Femur (tissue), 1 donor: ENCODE data around the gene TCOF1.
"Not testable (repeated sequence)": the region's sequence is repeated elsewhere in the genome, so short reads cannot be mapped to it uniquely, and the experiment has no call there.

Experiments
- DNase-seq: peaks from one replicate; pipeline ENCODE4 v3.0.0-alpha.2; 2017

TCOF1 gene

DNA sequence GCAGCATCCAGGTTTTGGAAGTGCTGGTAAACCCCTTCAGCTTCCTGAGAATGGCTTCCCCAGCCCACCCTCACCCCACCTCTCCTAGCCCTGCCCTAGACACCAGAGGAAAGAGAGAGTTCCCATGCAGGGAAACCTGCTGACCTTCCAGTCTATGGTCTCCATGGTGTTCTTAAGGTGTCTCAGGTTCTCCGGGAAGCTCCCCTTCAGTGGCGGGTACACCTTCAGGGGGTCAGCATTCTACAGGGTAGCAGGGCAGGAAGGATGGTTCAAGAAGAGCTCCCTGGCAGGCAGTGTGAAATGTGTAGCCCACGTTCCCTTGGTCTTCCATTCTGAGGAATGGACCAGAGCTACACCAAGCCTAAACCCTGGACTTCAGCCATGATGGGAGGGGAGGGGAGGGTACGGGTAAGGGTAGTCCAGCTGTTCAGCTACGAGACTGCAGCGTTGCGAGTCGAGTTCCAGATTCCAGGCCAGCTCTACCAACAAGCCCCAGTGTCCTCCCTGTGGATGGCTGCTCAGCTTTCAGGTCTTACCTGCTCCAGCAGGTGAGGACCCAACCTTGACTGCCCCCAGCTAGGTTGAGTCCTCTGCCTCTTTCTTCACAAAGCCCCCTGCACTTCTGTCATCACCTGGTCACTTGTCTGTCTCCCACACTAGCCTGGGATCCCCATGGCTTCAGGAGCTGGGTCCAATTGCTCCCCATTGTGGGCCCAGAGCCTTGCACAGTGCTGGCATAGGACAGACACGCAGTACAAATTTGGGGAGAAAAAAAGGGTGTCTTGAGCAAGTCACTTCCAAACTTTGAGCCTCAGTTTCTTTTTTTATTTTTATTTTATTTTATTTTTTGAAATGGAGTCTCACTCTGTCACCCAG is 47.7 kb downstream of the TCOF1 start:
- peak; percentile 19 for DNase-seq

DNA sequence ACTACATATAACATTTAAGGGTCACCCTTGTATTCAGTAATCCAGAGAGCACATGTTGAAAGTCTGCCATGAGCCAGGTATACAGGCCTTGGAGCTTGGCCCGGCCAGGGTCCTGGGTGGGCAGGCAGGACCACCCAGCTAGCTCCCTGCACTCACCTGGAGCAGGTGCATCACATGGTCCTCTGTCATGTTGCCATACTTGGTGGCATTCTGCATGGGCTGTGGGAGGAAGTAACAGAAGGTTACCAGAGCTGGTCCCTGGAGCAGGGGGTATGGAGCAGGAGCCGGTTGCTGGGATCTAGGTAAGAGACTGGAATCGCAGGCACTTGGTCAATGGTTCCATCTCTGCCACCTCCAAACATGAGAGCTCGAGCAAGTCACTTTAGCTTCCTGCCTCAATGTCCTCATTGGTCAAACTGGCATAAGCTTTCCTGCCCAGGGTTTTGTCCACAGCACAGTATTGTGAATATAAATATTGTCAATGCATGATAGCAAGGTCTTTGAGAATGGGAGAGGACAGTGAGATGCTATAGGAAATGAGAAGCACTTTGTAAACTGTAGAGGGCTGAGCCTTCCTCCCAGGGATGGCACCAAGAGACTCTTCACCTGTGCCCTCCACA is 48.7 kb downstream of the TCOF1 start:
- no peak for DNase-seq

DNA sequence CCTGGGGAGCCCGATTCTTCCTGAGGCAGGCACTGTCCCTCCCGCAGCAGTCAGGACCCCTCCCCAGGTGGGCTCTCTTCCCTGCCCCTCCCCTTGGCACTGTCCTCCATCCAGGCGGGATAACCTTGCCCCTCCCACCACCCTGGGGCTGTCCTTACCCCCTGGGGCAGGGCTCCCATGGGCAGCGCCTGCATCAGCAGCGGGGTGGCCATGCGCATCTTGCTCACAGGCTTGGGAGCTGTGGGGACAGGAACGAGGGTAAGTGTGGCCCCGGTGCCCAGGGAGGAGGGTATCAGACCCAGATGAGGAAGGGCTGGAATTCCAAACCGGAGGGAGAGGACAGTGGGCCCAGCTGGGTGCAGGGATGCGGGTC is 49.2 kb downstream of the TCOF1 start:
- DNase-seq = no peak

DNA sequence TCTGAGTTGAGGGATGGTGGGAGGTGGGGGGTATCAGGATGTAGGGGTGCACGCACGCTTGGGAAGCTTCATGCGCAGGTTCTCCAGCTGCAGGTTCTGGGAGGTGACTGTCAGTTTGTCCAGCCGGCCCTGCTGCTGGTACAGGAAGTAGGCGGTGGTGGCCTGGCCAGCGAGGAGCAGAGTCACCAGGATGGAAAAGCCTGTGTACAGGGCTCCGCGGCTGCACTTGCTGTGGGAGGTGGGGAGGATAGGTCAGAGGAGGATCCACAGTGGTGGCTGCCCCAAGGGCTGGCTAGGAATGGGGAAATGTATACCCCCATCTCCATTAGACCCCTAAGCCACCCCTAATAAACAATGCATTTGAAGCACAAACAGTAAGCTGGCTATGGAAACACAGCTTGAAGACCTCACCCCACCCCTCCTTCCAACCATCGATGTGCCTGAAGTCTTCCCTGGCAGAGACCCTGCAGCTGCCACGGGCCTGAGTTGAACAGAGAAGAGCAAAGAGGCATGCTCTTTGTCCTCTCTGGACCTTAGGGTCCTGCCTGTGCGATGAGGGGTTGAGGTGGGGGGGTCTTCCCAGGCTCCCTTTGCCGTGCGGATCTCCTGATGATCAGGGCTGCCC is 49.7 kb downstream of the TCOF1 start:
- DNase-seq = no peak

- peak; percentile 16 for DNase-seq
These were observed 50.9 kb downstream of the TCOF1 start for GRCh38 chr5:150408231-150408943.

GRCh38 chr5:150409638-150410523 is 52.4 kb downstream of the TCOF1 start:
- DNase-seq = peak; percentile 90

DNA sequence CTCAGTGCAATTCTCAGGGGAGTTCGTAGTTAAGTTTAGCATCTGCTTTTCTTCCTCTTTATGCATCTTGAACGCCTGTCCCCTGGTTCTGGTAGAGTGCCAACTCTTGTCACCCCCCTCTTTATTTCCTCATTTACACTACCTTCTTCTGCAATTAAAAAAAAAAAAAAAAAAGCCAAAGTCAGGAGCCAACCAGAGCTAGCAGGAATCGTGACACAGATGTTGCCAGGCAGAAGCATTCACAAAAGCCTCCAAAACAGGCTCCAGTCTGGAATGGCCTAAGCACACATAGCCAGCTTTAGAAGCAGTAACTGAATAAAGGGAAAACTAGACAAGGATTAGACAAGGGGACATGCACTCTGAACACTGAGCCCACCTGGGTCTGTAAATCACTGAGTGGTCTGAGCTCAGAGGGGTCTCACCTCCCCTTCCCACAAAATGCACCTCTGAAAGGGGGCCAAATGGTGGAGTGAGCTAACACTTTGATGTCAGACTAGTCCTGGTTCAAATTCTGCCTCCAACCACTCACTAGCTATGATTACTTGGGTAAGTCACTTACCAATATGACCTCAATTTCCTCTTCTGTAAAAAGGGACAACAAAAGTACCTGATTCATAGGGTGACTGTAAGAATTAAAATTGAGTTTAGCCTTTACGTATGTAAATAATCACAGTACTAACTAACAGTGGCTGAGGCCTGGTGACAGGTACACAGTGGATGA is 53.2 kb downstream of the TCOF1 start:
- peak; percentile 83 for DNase-seq

DNA sequence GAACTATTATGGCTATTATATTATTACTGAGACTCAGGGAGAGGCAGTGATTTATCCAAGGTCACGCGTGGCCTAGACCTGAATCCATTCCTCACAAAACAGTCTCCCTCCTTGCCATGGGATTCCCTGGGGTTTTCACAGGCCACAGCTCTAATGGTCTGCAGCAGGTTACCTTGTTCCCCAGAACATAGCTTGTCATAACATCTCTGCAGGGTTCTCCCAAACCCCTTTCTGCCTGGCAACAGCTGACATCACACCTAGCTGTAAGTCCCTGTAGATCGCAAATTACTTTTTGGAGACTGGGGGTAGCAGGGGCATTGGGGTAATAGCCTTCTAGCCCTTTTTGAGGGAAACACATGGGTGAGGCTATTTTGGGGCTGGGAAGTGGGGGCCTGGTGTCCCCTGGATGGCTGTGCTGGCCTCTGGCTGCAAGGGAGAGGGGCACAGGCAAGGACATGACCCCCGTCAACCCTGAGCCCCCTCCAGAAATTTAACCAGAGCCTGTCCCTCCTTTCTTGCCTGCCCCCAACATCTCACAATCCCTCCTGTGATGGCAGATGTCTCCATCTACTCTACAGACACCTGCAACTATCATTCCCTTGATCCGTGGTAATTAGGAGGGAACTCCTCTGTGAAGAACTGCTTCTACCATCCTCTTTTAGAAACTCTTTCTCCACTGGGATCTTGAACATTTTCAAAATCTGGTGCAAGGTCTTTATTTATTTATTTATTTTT is 53.9 kb downstream of the TCOF1 start:
- DNase-seq = no peak

DNA sequence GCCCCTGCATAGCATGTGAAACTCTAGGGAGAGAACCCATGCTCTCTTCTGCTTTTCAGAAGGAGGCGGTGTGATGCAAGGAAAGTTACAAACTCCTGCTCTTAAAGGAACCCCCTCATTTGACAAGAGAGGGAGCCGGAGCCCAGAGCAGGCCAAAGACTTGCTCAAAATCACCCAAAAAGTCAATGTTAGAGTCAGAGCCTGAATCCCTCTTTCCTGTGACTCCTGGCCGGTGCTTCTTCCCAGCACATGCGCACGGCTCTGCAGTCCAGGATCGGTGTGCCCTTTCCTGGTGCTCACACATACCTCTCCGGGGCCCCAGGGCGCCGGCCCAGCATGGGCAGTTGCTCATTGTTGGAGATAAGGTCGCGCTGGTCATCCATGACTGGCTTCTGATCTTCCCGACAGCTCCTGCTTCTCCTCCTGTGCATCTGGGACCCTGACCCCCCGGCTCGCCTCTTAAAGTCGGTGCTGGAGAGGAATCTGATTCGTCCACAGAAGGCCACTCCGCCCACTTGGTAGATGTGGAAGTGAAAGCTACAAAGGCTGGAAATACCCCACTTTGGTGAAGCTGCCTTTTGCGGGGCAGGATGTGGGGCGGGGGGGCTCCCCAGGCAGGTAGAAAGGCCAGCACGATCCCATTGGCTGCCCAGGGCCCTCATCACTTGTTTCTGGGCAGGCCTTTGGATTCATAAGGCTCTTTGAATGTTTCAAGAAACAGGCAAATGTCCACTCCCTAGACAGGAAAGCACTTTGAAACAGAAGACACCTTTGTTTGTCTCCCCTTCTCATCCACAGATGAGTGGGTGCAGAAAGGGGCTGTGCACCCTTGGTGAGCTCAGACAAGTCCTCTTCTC is 55.0 kb downstream of the TCOF1 start, which contains the start of gene CD74:
CD74 (minus strand) TSS at position 592 of the 857 bp plus-strand sequence; CDS start at position 431, 161 bp downstream.
- DNase-seq = peak; percentile 87

GRCh38 chr5:150413176-150413901 is 55.8 kb downstream of the TCOF1 start:
- no peak for DNase-seq

DNA sequence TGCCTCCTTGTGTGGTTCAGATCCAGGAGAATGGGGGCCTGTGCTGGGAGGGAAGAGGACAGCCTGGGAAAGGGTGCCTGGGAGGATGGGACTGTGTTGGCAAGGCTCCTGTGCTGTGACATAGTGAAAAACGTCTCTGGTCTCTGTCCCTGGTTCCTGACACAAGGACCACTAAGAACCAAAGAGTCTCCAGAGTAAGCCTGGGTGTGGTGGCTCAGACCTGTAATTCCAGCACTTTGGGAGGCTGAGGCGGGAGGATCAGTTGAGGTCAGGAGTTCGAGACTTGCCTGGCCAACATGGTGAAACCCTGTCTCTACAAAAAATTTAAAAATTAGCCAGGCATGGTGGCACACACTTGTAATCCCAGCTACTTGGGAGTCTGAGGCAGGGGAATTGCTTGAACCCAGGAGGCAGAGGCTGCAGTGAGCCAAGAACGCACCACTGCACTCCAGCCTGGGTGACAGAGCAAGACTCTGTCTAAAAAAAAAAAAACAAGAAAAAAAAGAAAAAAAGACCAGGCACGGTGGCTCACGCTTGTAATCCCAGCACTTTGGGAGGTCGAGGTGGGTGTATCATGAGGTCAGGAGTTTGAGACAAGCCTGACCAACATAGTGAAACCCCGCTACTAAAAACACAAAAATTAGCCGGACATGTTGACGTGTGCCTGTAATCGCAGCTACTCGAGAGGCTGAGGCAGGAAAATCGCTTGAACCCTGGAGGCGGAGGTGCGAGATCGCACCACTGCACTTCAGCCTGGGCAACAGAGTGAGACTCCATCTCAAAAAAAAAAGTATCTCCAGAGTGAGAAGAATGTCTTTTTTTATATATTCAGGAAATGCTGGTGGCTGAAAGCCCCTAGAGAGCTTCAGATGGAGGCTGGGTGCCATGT is 56.6 kb downstream of the TCOF1 start:
- not testable (repeated sequence) for DNase-seq

GRCh38 chr5:150419630-150420270 is 62.3 kb downstream of the TCOF1 start:
- DNase-seq = no peak

GRCh38 chr5:150422075-150422474 is 64.6 kb downstream of the TCOF1 start:
- DNase-seq = no peak

DNA sequence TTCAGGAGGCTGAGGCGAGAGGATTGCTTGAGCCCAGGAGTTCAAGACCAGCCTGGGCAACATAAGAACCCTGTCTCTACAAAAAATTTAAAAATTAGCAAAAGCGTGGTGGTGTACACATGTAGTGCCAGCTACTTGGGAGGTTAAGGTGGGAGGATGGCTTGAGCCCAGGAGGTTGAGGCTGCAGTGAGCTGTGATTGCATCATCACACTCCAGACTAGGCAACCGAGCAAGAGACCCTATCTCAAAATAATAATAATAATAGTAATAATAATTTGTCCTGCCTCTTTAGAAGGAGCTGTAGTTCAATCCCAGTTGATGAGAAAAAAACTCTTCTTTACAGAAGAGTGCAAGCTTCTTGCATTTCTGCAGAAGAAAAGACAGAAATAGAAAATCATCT is 65.3 kb downstream of the TCOF1 start:
- DNase-seq = no peak

GRCh38 chr5:150426165-150426564 is 68.7 kb downstream of the TCOF1 start:
- DNase-seq = not testable (repeated sequence)

DNA sequence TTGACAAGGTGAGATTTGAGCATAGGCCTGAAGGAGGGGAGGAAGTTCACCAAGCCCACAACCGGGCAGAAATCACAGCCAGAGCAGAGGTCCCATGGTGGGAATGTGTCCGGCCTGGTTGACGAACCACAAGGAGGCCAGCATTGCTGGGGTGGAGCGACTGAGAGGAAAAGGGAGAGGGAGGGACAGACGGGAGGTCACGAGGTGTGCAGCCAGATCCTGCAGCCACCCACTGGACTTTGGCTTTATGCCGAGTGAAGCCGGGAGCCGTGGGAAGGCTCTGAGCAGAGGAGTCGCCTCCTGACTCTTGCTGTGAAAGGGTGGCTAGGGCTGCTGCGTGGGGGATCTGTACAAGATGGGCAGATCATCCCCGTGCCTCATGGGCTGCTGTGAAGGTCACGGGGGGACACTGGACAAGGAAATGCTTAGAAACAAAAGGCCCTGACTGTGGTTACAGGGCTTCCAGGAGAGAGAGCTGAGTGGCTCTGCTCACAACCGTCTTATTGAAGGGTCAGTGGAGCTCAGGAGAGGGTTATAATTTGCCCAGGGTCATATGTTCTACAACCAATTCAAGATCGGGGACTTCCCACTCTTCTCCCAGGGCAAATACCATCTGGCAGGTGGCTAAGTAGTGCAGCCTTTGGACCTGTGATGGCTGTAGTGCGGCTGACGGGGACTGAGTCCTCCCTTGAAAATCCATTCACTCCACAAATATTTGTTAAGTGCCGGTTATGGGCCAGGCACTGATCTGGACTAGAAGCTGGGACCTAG is 70.8 kb downstream of the TCOF1 start:
- peak; percentile 43 for DNase-seq
